PC-3 (cell line): ENCODE measurements around the gene PCDHGA5. TPM values are rescaled to one million over a fixed set of nuclear protein-coding genes. Genes with fewer than 3 reads are reported as not detected.

Experiments
- ATAC-seq: fragments of 200-7000 bp; cut with Tn5 transposase; 2 replicates; pipeline ENCODE4 v1.9.1; 2020; ENCODE audit warnings: mild to moderate bottlenecking, moderate library complexity
- BruUV-seq: library from RNA; stranded (reverse); fragments of 400-500 nt; replicated peaks from 2 replicates; lab custom pipeline; 2021; lab: Mats Ljungman, UMichigan
- CTCF ChIA-PET: fragments of 300-600 bp; sonication (Branson Sonifier 250); formaldehyde crosslinking; loops from one replicate; lab custom pipeline; 2022; ENCODE audit warnings: antibody characterized with exemption; lab: Charles Lee
- POLR2A ChIA-PET: fragments of 300-600 bp; sonication (Branson Sonifier 250); formaldehyde crosslinking; loops from one replicate; lab custom pipeline; 2022; ENCODE audit warnings: antibody characterized with exemption; ENCODE audit not compliant: unreplicated experiment; lab: Charles Lee
- DNase-seq: peaks from one replicate; pipeline ENCODE4 v3.0.0-alpha.2; 2015
- H2AFZ ChIP-seq: fragments of 300-600 bp; sonication (generic); 2 replicates; pipeline ENCODE4 v1.6.0; 2016; ENCODE audit warnings: antibody characterized with exemption, low read length
- H3F3A ChIP-seq: fragments of 300-600 bp; sonication (generic); one replicate; pipeline ENCODE4 v1.6.0; 2017; ENCODE audit warnings: antibody characterized with exemption, low read length, control low read depth, mild to moderate bottlenecking; ENCODE audit not compliant: unreplicated experiment
- H3K27ac ChIP-seq: fragments of 300-600 bp; sonication (generic); 2 replicates; pipeline ENCODE4 v1.5.1; 2016; ENCODE audit warnings: mild to moderate bottlenecking, low read length
- H3K27me3 ChIP-seq: fragments of 300-600 bp; sonication (generic); 2 replicates; pipeline ENCODE4 v1.6.1; 2016; ENCODE audit warnings: low read length, mixed read lengths
- H3K36me3 ChIP-seq: fragments of 300-600 bp; sonication (generic); 2 replicates; pipeline ENCODE4 v1.6.1; 2016; ENCODE audit warnings: low read depth, mixed run types, low read length, mixed read lengths
- H3K4me1 ChIP-seq: fragments of 300-600 bp; sonication (generic); 2 replicates; pipeline ENCODE4 v1.5.1; 2016; ENCODE audit warnings: low read length; ENCODE audit not compliant: insufficient read depth
- H3K4me2 ChIP-seq: fragments of 300-600 bp; sonication (generic); 2 replicates; pipeline ENCODE4 v1.6.0; 2016; ENCODE audit warnings: low read length
- H3K4me3 ChIP-seq: fragments of 300-600 bp; sonication (generic); 2 replicates; pipeline ENCODE4 v1.5.1; 2016; ENCODE audit warnings: mild to moderate bottlenecking, low read length, mixed read lengths
- H3K79me2 ChIP-seq: fragments of 300-600 bp; sonication (generic); 2 replicates; pipeline ENCODE4 v1.6.1; 2017; ENCODE audit warnings: low read length, mixed read lengths
- H3K9ac ChIP-seq: fragments of 300-600 bp; sonication (generic); 2 replicates; pipeline ENCODE4 v1.6.0; 2016; ENCODE audit warnings: mild to moderate bottlenecking, low read length
- H3K9me2 ChIP-seq: fragments of 300-600 bp; sonication (generic); replicated peaks from 2 replicates; pipeline ENCODE4 v1.6.1; 2016; ENCODE audit warnings: mixed run types, low read length, mixed read lengths
- H3K9me3 ChIP-seq: fragments of 300-600 bp; sonication (generic); 2 replicates; pipeline ENCODE4 v1.6.1; 2016; ENCODE audit warnings: low read length, mixed read lengths
- H4K20me1 ChIP-seq: fragments of 300-600 bp; sonication (generic); 2 replicates; pipeline ENCODE4 v1.6.1; 2016; ENCODE audit warnings: low read length, mixed read lengths
- EZH2 ChIP-seq: fragments of 300-600 bp; sonication (generic); IDR thresholded peaks from one replicate; pipeline ENCODE4 v1.6.1; 2017; ENCODE audit warnings: antibody characterized with exemption, mild to moderate bottlenecking, low read length; ENCODE audit not compliant: unreplicated experiment
- EZH2phosphoT487 ChIP-seq: fragments of 300-600 bp; sonication (generic); IDR thresholded peaks from 2 replicates; pipeline ENCODE4 v1.6.1; 2018; ENCODE audit warnings: mild to moderate bottlenecking, antibody characterized with exemption, low read length, borderline replicate concordance
- intact Hi-C: fragments of 100-400 bp; cut with micrococcal nuclease; formaldehyde crosslinking; loops from 2 replicates; pipeline ENCODE4 v1.9.0; 2023
- total RNA-seq: library from RNA; depleted of rRNA; stranded (reverse); fragments of >200 nt; gene quantifications from 2 replicates; pipeline ENCODE4 v1.2.3, GENCODE V29; 2014
- TF ChIP-seq, protein P1 (sequence below): fragments of 300-600 bp; sonication (generic); conservative IDR thresholded peaks from 2 replicates; pipeline ENCODE4 v1.5.1; 2017; ENCODE audit warnings: antibody characterized with exemption, low read depth, mild to moderate bottlenecking, low read length

PCDHGA5 gene
- total RNA-seq, 1 experiment from 2014 or later = 0.98 TPM

DNA sequence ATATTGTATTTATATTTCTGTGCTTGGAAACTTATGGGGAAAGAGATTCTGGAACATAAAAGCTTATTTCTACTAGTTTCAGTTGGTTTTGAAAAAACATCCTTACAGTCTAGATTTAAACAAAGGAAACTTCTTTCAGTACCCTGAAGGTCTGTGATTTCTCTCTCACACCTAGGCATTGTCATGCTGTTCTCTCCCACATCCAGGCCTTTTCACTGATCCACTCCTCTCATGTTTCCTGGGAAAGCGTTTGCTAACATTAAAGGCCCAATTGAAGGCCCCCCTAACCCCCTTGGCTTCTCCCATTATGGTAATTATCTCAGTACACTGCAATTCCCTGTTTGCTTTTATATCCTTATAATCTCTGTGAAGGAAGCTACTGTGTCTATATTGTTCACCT lies 21.2 kb upstream of the PCDHGA5 start:
- CTCF ChIA-PET = no interaction called here
- no peaks in the 10 kb centered on the region for H3K9me2 ChIP-seq
- no peaks in the 10 kb centered on the region for H3K36me3 ChIP-seq
- intact Hi-C loops = no loop called here
- DNase-seq (no peak), ATAC-seq (no peak)
- no peaks in the 10 kb centered on the region for H3K79me2 ChIP-seq
- H3F3A ChIP-seq = no peaks in the 10 kb centered on the region
- H3K4me2 ChIP-seq = no peak overlapping the region
- no peaks in the 10 kb centered on the region for H3K9me3 ChIP-seq
- no peak overlapping the region for H2AFZ ChIP-seq
- TF ChIP-seq EZH2phosphoT487 (no peak), EZH2 (no peak)
- TF ChIP-seq, protein P1, sequence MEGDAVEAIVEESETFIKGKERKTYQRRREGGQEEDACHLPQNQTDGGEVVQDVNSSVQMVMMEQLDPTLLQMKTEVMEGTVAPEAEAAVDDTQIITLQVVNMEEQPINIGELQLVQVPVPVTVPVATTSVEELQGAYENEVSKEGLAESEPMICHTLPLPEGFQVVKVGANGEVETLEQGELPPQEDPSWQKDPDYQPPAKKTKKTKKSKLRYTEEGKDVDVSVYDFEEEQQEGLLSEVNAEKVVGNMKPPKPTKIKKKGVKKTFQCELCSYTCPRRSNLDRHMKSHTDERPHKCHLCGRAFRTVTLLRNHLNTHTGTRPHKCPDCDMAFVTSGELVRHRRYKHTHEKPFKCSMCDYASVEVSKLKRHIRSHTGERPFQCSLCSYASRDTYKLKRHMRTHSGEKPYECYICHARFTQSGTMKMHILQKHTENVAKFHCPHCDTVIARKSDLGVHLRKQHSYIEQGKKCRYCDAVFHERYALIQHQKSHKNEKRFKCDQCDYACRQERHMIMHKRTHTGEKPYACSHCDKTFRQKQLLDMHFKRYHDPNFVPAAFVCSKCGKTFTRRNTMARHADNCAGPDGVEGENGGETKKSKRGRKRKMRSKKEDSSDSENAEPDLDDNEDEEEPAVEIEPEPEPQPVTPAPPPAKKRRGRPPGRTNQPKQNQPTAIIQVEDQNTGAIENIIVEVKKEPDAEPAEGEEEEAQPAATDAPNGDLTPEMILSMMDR = no peak
- H4K20me1 ChIP-seq = no peaks in the 10 kb centered on the region
- H3K27me3 ChIP-seq = no peaks in the 10 kb centered on the region
- POLR2A ChIA-PET = no interaction called here
- no peak overlapping the region for H3K27ac ChIP-seq
- no TSS peak for BruUV-seq
- no peak overlapping the region for H3K9ac ChIP-seq
- no peak overlapping the region for H3K4me3 ChIP-seq
- H3K4me1 ChIP-seq = no peaks in the 10 kb centered on the region

DNA sequence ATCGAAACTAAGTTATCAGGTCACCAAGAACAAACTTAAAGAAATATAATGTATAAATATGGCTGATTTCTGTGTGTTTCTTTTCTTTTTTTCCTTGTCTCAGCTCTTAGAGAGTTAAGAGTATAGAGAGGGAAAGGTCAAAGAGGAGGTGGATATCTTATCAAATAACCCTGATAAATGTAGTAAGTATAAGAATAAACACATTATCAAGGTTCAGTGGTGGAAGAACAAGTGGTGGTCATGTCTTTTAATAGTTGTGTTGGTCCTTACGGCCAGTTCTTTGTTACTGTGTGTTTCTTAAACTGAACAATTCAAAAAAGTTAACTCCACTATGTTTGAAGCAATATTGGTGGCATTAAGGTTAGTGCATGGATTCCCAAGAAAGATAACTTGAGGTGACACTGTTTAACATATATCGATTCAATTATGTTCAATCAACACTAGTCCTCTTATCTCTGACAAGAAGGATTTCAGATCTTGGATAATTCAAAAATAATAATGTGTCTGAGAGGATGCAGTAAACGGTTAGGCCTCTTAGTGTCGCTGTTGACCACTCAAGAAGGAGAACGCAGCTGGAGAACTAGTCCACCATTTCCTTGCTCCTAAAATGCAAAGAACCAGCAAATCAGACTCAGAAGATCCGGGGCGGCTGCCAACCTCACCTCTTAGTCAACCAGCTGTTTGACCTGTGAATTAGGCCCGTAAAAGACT lies 20.6 kb upstream of the PCDHGA5 start, which contains the start of gene PCDHGA3:
TSS of gene PCDHGA3 (plus strand) at position 588 of the 711 bp plus-strand sequence. CDS start 205 bp downstream, outside the sequence.
- no peak within 1 kb of the TSS for H2AFZ ChIP-seq
- no peaks in the 10 kb centered on the region for H3F3A ChIP-seq
- no peak for TF ChIP-seq EZH2phosphoT487
- TF ChIP-seq, protein P1 = no peak; the same call in 1 of the 2 replicates
- TF ChIP-seq EZH2 = no peak
- no peaks in the 10 kb centered on the region for H3K9me2 ChIP-seq
- no peak within 1 kb of the TSS for H3K4me3 ChIP-seq
- no peak within 1 kb of the TSS for H3K4me2 ChIP-seq
- intact Hi-C loops = no loop called here
- no peak within 1 kb of the TSS for H3K27ac ChIP-seq
- no peaks in the 10 kb centered on the region for H4K20me1 ChIP-seq
- no peak within 1 kb of the TSS for H3K9ac ChIP-seq
- no peaks in the 10 kb centered on the region for H3K79me2 ChIP-seq
- no peaks in the 10 kb centered on the region for H3K9me3 ChIP-seq
- ATAC-seq = no peak
- DNase-seq = no peak
- H3K4me1 ChIP-seq = no peaks in the 10 kb centered on the region
- ChIA-PET POLR2A (no interaction called here), CTCF (no interaction called here)
- BruUV-seq = no TSS peak
- H3K36me3 ChIP-seq = no peaks in the 10 kb centered on the region
- no peaks in the 10 kb centered on the region for H3K27me3 ChIP-seq

DNA sequence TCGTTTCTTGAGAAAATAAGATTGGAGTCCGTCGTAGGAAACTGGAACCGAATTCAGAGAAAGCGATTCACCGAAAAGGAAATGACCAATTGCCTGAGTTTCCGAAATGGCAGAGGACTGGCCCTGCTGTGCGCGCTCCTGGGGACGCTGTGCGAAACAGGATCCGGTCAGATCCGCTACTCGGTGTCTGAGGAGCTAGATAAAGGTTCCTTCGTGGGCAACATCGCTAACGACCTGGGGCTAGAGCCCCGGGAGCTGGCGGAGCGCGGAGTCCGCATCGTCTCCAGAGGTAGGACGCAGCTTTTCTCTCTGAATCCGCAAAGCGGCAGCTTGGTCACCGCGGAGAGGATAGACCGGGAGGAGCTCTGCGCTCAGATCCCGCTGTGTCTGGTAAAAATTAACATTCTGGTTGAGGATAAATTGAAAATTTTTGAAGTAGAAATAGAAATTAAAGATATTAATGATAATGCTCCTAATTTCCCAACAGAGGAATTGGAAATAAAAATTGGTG lies 20.0 kb upstream of the PCDHGA5 start:
- no peaks in the 10 kb centered on the region for H3F3A ChIP-seq
- H3K9me2 ChIP-seq = no peaks in the 10 kb centered on the region
- H3K27ac ChIP-seq = no peak overlapping the region
- no peak for ATAC-seq
- no peaks in the 10 kb centered on the region for H3K79me2 ChIP-seq
- CTCF ChIA-PET = no interaction called here
- no peaks in the 10 kb centered on the region for H3K4me1 ChIP-seq
- H2AFZ ChIP-seq = no peak overlapping the region
- no peak overlapping the region for H3K4me2 ChIP-seq
- H3K4me3 ChIP-seq = no peak overlapping the region
- no peak overlapping the region for H3K9ac ChIP-seq
- no peaks in the 10 kb centered on the region for H3K9me3 ChIP-seq
- H4K20me1 ChIP-seq = no peaks in the 10 kb centered on the region
- no peak for DNase-seq
- H3K27me3 ChIP-seq = no peaks in the 10 kb centered on the region
- TF ChIP-seq, protein P1 = no peak
- TF ChIP-seq EZH2 = no peak
- no peak for TF ChIP-seq EZH2phosphoT487
- POLR2A ChIA-PET = no interaction called here
- no peaks in the 10 kb centered on the region for H3K36me3 ChIP-seq
- intact Hi-C loops = no loop called here
- BruUV-seq = no TSS peak
